Stomach (tissue), 4 donors: Measurements from ENCODE around the gene IRF8.

Source experiments
- CTCF ChIP-seq, 7 experiments: fragments of 450-650 bp in 4 of 7; fragments of 200-600 bp in 3 of 7; sonication (generic) in 3 of 7; IDR thresholded peaks; one replicate each; pipeline ENCODE4 v1.5.1; 2016 to 2019; ENCODE audit warnings: antibody characterized with exemption in 7 of 7, control low read depth in 2 of 7, mild to moderate bottlenecking in 1 of 7
- EP300 ChIP-seq: sonication (generic); formaldehyde crosslinking; IDR thresholded peaks from one replicate; pipeline ENCODE4 v1.6.1; 2017; ENCODE audit warnings: antibody characterized with exemption
- POLR2A ChIP-seq, 4 donors: fragments of 450-650 bp; IDR thresholded peaks; one replicate each; pipeline ENCODE4 v1.6.1; 2016; ENCODE audit warnings: antibody characterized with exemption in 4 of 4, control low read depth in 2 of 4, mild to moderate bottlenecking in 1 of 4, moderate library complexity in 1 of 4
- POLR2AphosphoS5 ChIP-seq, 3 donors: sonication (generic); formaldehyde crosslinking; IDR thresholded peaks; one replicate each; pipeline ENCODE4 v1.6.1; 2016; ENCODE audit warnings: antibody characterized with exemption in 3 of 3

- TF ChIP-seq POLR2A (IDR thresholded peaks at IDR 0.05) = no peak
- no peak for TF ChIP-seq CTCF (IDR thresholded peaks at IDR 0.05)
- TF ChIP-seq POLR2AphosphoS5 (IDR thresholded peaks at IDR 0.05) = no peak
- TF ChIP-seq EP300 = no peak
Measured at GRCh38 chr16:85970016-85970733, 71.2 kb downstream of the IRF8 start.
